ENCODE results near the gene CST9.

DNA sequence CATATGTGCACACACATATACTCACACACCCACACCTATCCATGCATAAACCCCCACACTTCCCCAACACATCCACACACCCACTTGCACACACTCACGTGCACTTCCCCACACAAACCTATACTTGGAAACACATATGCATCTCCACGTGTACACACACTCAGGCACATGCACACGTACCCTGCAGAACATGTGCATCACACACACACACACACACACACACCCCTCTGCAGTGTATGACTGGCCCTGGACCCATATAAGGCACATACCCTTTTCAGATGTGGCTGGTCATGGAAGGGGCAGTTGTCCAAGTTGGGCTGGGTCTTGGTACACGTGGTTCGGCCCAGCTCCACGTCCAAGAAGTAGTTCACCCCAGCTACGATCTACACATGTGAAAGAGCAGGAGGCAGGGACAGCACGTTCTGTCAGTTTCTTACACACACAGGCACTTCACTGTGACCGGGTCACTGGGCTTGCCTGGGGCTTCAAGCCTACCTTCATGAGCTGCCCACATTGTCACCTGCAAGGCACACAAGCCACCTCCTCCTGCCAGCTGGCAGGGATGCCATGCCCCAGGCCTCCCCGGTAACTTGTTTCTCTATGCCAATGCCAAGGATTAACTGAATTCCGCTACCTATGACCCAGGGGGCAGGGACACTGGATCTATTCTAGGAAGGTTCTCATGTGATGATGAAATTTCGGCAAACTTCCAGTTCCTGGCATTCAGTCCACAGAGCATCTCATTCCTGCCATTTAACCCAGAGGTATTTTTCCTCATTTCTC is 29.5 kb upstream of the CST9 start:
- TF ChIP-seq, protein P1, sequence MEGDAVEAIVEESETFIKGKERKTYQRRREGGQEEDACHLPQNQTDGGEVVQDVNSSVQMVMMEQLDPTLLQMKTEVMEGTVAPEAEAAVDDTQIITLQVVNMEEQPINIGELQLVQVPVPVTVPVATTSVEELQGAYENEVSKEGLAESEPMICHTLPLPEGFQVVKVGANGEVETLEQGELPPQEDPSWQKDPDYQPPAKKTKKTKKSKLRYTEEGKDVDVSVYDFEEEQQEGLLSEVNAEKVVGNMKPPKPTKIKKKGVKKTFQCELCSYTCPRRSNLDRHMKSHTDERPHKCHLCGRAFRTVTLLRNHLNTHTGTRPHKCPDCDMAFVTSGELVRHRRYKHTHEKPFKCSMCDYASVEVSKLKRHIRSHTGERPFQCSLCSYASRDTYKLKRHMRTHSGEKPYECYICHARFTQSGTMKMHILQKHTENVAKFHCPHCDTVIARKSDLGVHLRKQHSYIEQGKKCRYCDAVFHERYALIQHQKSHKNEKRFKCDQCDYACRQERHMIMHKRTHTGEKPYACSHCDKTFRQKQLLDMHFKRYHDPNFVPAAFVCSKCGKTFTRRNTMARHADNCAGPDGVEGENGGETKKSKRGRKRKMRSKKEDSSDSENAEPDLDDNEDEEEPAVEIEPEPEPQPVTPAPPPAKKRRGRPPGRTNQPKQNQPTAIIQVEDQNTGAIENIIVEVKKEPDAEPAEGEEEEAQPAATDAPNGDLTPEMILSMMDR (IDR thresholded peaks at IDR 0.05; ENCODE audit: low read depth, low read length): no peak
- no peak for TF ChIP-seq EZH2phosphoT487 (IDR thresholded peaks at IDR 0.05; ENCODE audit: low read depth)
